HepG2 (cell line): ENCODE data around the gene NSMCE1. TPM values are rescaled to one million over a fixed set of nuclear protein-coding genes. Genes with fewer than 3 reads are reported as not detected.

Experiments used
- ATAC-seq: fragments of 200-7000 bp; cut with Tn5 transposase; 3 replicates; pipeline ENCODE4 v1.9.1; 2020; ENCODE audit warnings: mild to moderate bottlenecking, moderate library complexity
- BruUV-seq: library from RNA; stranded (reverse); fragments of 400-500 nt; replicated peaks from 2 replicates; lab custom pipeline; 2021; lab: Mats Ljungman, UMichigan
- CTCF ChIA-PET: fragments of 300-600 bp; formaldehyde crosslinking; extraction: SDS; loops from one replicate; lab custom pipeline; 2021; ENCODE audit warnings: low total read pairs, inconsistent platforms, low intra/inter-chr PET ratio; lab: Yijun Ruan, JAX
- POLR2A ChIA-PET: fragments of 350-600 bp; sonication (Branson Sonifier 250); formaldehyde crosslinking; loops from one replicate; lab custom pipeline; 2020; ENCODE audit warnings: antibody characterized with exemption, inconsistent platforms; lab: Yijun Ruan, JAX
- DNase-seq: peaks from one replicate; pipeline ENCODE4 v3.0.0-alpha.2; 2015; ENCODE audit warnings: low spot score
- FAIRE-seq: peaks from 3 replicates; lab custom pipeline; 2011; peaks lifted over from hg19 to GRCh38; lab: Jason Lieb, UNC
- H2AFZ ChIP-seq: one replicate; pipeline ENCODE4 v1.6.1; 2011; ENCODE audit warnings: low read length, inconsistent platforms
- H3K27ac ChIP-seq: fragments of 300-600 bp; 3 replicates; pipeline ENCODE4 v1.8.0; 2011; ENCODE audit warnings: mixed run types, mild to moderate bottlenecking, mixed read lengths, low read length, inconsistent platforms; ENCODE audit not compliant: insufficient read depth; ENCODE audit errors: extremely low read length
- H3K27me3 ChIP-seq, 2 experiments: fragments of 200-600 bp in 1 of 2; 2 replicates in 1 of 2; 3 replicates in 1 of 2; pipeline versions ENCODE4 v1.6.0 to v1.8.0; 2011; ENCODE audit warnings: low read length in 2 of 2, mild to moderate bottlenecking in 2 of 2, moderate library complexity in 2 of 2, inconsistent platforms in 1 of 2; ENCODE audit not compliant: insufficient read depth in 2 of 2, control insufficient read depth in 1 of 2
- H3K36me3 ChIP-seq, 2 experiments: fragments of 200-600 bp in 1 of 2; replicated peaks in 1 of 2; 2 replicates in 1 of 2; 3 replicates in 1 of 2; pipeline versions ENCODE4 v1.5.1 to v1.8.0; 2011; ENCODE audit warnings: low read length in 2 of 2, inconsistent platforms in 1 of 2; ENCODE audit not compliant: insufficient read depth in 2 of 2, control insufficient read depth in 1 of 2
- H3K4me1 ChIP-seq: 2 replicates; pipeline ENCODE4 v1.5.1; 2012; ENCODE audit warnings: low read length, inconsistent platforms; ENCODE audit not compliant: insufficient read depth
- H3K4me2 ChIP-seq: 2 replicates; pipeline ENCODE4 v1.6.0; 2011; ENCODE audit warnings: low read depth, low read length, inconsistent platforms
- H3K4me3 ChIP-seq, 3 experiments: fragments of 200-600 bp in 1 of 3; sonication (generic), shearing (Covaris generic) in 1 of 3; replicated peaks in 1 of 3; 2 replicates each; pipeline ENCODE4 v1.5.1; 2011 to 2016; ENCODE audit warnings: low read length in 3 of 3, inconsistent platforms in 2 of 3, low read depth in 2 of 3, mild to moderate bottlenecking in 2 of 3, control low read depth in 1 of 3, mixed read lengths in 1 of 3; ENCODE audit not compliant: insufficient read depth in 1 of 3
- H3K79me2 ChIP-seq: one replicate; pipeline ENCODE4 v1.6.1; 2011; ENCODE audit warnings: low read length, inconsistent platforms; ENCODE audit not compliant: insufficient read depth
- H3K9ac ChIP-seq: 2 replicates; pipeline ENCODE4 v1.6.0; 2011; ENCODE audit warnings: mild to moderate bottlenecking, low read depth, low read length, inconsistent platforms; ENCODE audit not compliant: insufficient read depth
- H3K9me3 ChIP-seq: 2 replicates; pipeline ENCODE4 v1.5.1; 2012; ENCODE audit warnings: mild to moderate bottlenecking, low read length
- H4K20me1 ChIP-seq: 2 replicates; pipeline ENCODE4 v1.6.0; 2011; ENCODE audit warnings: inconsistent platforms, mild to moderate bottlenecking, low read length, moderate library complexity; ENCODE audit not compliant: insufficient read depth
- CEBPZ ChIP-seq: IDR thresholded peaks from 2 replicates; pipeline ENCODE4 v1.6.1; 2012; ENCODE audit warnings: low read length, improper control_type of control experiment
- FOXP1 ChIP-seq, 2 experiments: fragments of 450-650 bp in 1 of 2; IDR thresholded peaks; 2 replicates each; pipeline ENCODE4 v1.6.1; 2017 to 2018; ENCODE audit warnings: antibody characterized with exemption in 1 of 2
- HDAC6 ChIP-seq: fragments of 200-600 bp; sonication (generic); IDR thresholded peaks from 2 replicates; pipeline ENCODE4 v1.7.0; 2017; ENCODE audit warnings: mild to moderate bottlenecking, antibody characterized with exemption, low read length, low read depth
- KDM4B ChIP-seq: sonication (generic); formaldehyde crosslinking; IDR thresholded peaks from 2 replicates; pipeline ENCODE4 v1.4.0; 2020; ENCODE audit warnings: missing genetic modification reagents
- NCOA1 ChIP-seq: sonication (generic); formaldehyde crosslinking; IDR thresholded peaks from 2 replicates; pipeline ENCODE4 v1.9.0; 2021; ENCODE audit warnings: missing genetic modification reagents
- SNAPC2 ChIP-seq: sonication (generic); formaldehyde crosslinking; IDR thresholded peaks from 2 replicates; pipeline ENCODE4 v1.8.1; 2022; ENCODE audit warnings: mild to moderate bottlenecking, missing genetic modification reagents
- TBX3 ChIP-seq: fragments of 450-650 bp; IDR thresholded peaks from 2 replicates; pipeline ENCODE4 v1.6.1; 2017; ENCODE audit warnings: antibody characterized with exemption, mild to moderate bottlenecking, inconsistent platforms, borderline replicate concordance
- ZBTB43 ChIP-seq: sonication (generic); formaldehyde crosslinking; conservative IDR thresholded peaks from 2 replicates; pipeline ENCODE4 v1.4.0; 2020; ENCODE audit warnings: missing genetic modification reagents
- ZEB1 ChIP-seq: IDR thresholded peaks from 2 replicates; pipeline ENCODE4 v1.6.1; 2012; ENCODE audit warnings: mild to moderate bottlenecking, low read depth, inconsistent platforms; ENCODE audit not compliant: insufficient replicate concordance
- ZNF451 ChIP-seq: sonication (generic); formaldehyde crosslinking; IDR thresholded peaks from 2 replicates; pipeline ENCODE4 v1.5.0; 2020; ENCODE audit warnings: mild to moderate bottlenecking, missing genetic modification reagents
- WGBS: methylation state at CpG from one replicate; pipeline ENCODE4 v1.1.6; 2017; ENCODE audit warnings: low lambda C conversion rate; 5-methylcytosine and 5-hydroxymethylcytosine counted together
- in situ Hi-C: cut with HindIII; loops from 2 replicates; pipeline ENCODE4 v1.10.0; 2017; ENCODE audit warnings: low pct_unique_long_range_greater_than_20kb; ENCODE audit not compliant: extremely low pct_ligation_motif_present
- intact Hi-C: fragments of 100-400 bp; cut with micrococcal nuclease; formaldehyde crosslinking; loops from one replicate; pipeline ENCODE4 v1.10.0; 2022; ENCODE audit not compliant: unreplicated experiment
- polyA plus RNA-seq, 8 experiments: library from polyadenylated mRNA; depleted of rRNA in 3 of 8; stranded (reverse) in 7 of 8; unstranded in 1 of 8; fragments of >200 nt; fragmentation: Illumina TruSeq in 4 of 8; extraction: Trizol in 4 of 8; gene quantifications; 2 replicates each; pipeline versions ENCODE4 v1.2.1 to v1.2.3, GENCODE V29; 2011 to 2016; ENCODE audit warnings: low read depth in 4 of 8, missing spikeins in 1 of 8, mixed read lengths in 1 of 8; ENCODE audit not compliant: insufficient read depth in 1 of 8
- total RNA-seq, 5 experiments: library from RNA; depleted of rRNA; stranded (reverse); fragments of >200 nt; fragmentation: Illumina TruSeq; extraction: Trizol; gene quantifications; 2 replicates each; pipeline ENCODE4 v1.2.3, GENCODE V29; 2016; ENCODE audit warnings: low read depth in 1 of 5
- TF ChIP-seq, protein P1 (sequence below): sonication (generic); formaldehyde crosslinking; IDR thresholded peaks from 2 replicates; pipeline ENCODE4 v1.8.1; 2022; ENCODE audit warnings: low read depth, mild to moderate bottlenecking, missing genetic modification reagents
- TF ChIP-seq, protein P2 (sequence below): sonication (generic); formaldehyde crosslinking; IDR thresholded peaks from 2 replicates; pipeline ENCODE4 v1.4.0; 2020; ENCODE audit warnings: missing genetic modification reagents
- TF ChIP-seq, protein P3 (sequence below): IDR thresholded peaks from 2 replicates; pipeline ENCODE4 v1.6.1; 2012; ENCODE audit warnings: inconsistent platforms

The NSMCE1 gene
- total and polyA plus RNA-seq, 2 of the 13 experiments (the other 11 are each of a cell fraction or from before 2014, with no cell fraction given): 42.7 to 52.9 TPM

GRCh38 chr16:27205423-27206065, 63.0 kb downstream of the NSMCE1 start:
- peaks cover 0 to 3% of the 10 kb centered on the region in 2 experiments; a peak in 3 of 5 replicates for H3K36me3 ChIP-seq

More at GRCh38 chr16:27205423-27206065, 63.0 kb downstream of the NSMCE1 start:
- Histone ChIP-seq H3K4me2 (no peak overlapping the region), H3K9ac (peak overlapping the region; percentile 10; the same call in 1 of the 2 replicates), H3K4me3 (no peak overlapping the region), H3K9me3 (no peaks in the 10 kb centered on the region), H3K27me3 (no peaks in the 10 kb centered on the region; a peak in 1 of 5 replicates), H3K4me1 (peaks cover 43% of the 10 kb centered on the region), H4K20me1 (no peaks in the 10 kb centered on the region), H2AFZ (no peak overlapping the region), H3K27ac (no peak overlapping the region), H3K79me2 (peaks cover 5% of the 10 kb centered on the region)
- intact Hi-C loops (loop anchor here (2.0 kb wide), 1 partner anchor 65 kb away; no protein-coding TSS in a partner anchor), in situ Hi-C loops (no loop called here)
- CTCF ChIA-PET: no interaction called here
- 95% methylated on average over 10 of the region's 10 CpGs for WGBS
- ATAC-seq (no peak), DNase-seq (no peak), FAIRE-seq (no peak)
- POLR2A ChIA-PET: interaction anchor here (2.1 kb wide), 1 partner anchor 17 kb away, joined by 34 read pairs; no protein-coding TSS in a partner anchor
- no TSS peak for BruUV-seq
- TF ChIP-seq TBX3 (no peak), NCOA1 (CRISPR knock-in tag) (no peak), HDAC6 (no peak), ZEB1 (no peak), ZBTB43 (CRISPR knock-in tag) (no peak), CEBPZ (no peak), KDM4B (CRISPR knock-in tag) (no peak), FOXP1 (IDR thresholded peaks at IDR 0.05) (no peak), FOXP1 (CRISPR knock-in tag; IDR thresholded peaks at IDR 0.05) (no peak), ZNF451 (no peak), SNAPC2 (CRISPR knock-in tag) (no peak)
- TF ChIP-seq, protein P1, sequence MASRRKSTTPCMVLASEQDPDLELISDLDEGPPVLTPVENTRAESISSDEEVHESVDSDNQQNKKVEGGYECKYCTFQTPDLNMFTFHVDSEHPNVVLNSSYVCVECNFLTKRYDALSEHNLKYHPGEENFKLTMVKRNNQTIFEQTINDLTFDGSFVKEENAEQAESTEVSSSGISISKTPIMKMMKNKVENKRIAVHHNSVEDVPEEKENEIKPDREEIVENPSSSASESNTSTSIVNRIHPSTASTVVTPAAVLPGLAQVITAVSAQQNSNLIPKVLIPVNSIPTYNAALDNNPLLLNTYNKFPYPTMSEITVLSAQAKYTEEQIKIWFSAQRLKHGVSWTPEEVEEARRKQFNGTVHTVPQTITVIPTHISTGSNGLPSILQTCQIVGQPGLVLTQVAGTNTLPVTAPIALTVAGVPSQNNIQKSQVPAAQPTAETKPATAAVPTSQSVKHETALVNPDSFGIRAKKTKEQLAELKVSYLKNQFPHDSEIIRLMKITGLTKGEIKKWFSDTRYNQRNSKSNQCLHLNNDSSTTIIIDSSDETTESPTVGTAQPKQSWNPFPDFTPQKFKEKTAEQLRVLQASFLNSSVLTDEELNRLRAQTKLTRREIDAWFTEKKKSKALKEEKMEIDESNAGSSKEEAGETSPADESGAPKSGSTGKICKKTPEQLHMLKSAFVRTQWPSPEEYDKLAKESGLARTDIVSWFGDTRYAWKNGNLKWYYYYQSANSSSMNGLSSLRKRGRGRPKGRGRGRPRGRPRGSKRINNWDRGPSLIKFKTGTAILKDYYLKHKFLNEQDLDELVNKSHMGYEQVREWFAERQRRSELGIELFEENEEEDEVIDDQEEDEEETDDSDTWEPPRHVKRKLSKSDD (CRISPR knock-in tag): no peak
- TF ChIP-seq, protein P2, sequence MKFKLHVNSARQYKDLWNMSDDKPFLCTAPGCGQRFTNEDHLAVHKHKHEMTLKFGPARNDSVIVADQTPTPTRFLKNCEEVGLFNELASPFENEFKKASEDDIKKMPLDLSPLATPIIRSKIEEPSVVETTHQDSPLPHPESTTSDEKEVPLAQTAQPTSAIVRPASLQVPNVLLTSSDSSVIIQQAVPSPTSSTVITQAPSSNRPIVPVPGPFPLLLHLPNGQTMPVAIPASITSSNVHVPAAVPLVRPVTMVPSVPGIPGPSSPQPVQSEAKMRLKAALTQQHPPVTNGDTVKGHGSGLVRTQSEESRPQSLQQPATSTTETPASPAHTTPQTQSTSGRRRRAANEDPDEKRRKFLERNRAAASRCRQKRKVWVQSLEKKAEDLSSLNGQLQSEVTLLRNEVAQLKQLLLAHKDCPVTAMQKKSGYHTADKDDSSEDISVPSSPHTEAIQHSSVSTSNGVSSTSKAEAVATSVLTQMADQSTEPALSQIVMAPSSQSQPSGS (CRISPR knock-in tag): no peak
- TF ChIP-seq, protein P3, sequence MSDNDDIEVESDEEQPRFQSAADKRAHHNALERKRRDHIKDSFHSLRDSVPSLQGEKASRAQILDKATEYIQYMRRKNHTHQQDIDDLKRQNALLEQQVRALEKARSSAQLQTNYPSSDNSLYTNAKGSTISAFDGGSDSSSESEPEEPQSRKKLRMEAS: no peak
